Osteocyte (in vitro differentiated cells): ENCODE data around the gene BCL3. TPM values are rescaled to one million over a fixed set of nuclear protein-coding genes. Genes with fewer than 3 reads are reported as not detected.

ENCODE experiments used
- DNase-seq: peaks from one replicate; pipeline ENCODE4 v3.0.0; 2021; ENCODE audit warnings: mixed read lengths; ENCODE audit not compliant: unreplicated experiment; ENCODE audit errors: extremely low spot score
- H3K27ac Mint-ChIP-seq: one replicate; pipeline ENCODE4 v1.8.0; 2021; ENCODE audit warnings: mild to moderate bottlenecking, mixed read lengths; ENCODE audit not compliant: unreplicated experiment
- H3K27me3 Mint-ChIP-seq: one replicate; pipeline ENCODE4 v1.8.0; 2021; ENCODE audit warnings: mixed read lengths; ENCODE audit not compliant: unreplicated experiment
- H3K36me3 Mint-ChIP-seq: one replicate; pipeline ENCODE4 v1.8.0; 2021; ENCODE audit warnings: mixed read lengths; ENCODE audit not compliant: unreplicated experiment
- H3K4me1 Mint-ChIP-seq: one replicate; pipeline ENCODE4 v1.8.0; 2021; ENCODE audit warnings: mixed read lengths; ENCODE audit not compliant: unreplicated experiment
- H3K4me3 Mint-ChIP-seq: one replicate; pipeline ENCODE4 v1.8.0; 2021; ENCODE audit warnings: mild to moderate bottlenecking, moderate library complexity, mixed read lengths; ENCODE audit not compliant: unreplicated experiment
- H3K9me3 Mint-ChIP-seq: one replicate; pipeline ENCODE4 v1.8.0; 2021; ENCODE audit warnings: mixed read lengths; ENCODE audit not compliant: unreplicated experiment
- CTCF ChIP-seq: fragments of 200-600 bp; sonication (generic); IDR thresholded peaks from 2 replicates; pipeline ENCODE4 v1.5.0; 2021; ENCODE audit warnings: antibody characterized with exemption, mild to moderate bottlenecking, moderate library complexity
- total RNA-seq: library from RNA; stranded (reverse); gene quantifications from 2 replicates; pipeline ENCODE4 v1.2.1, GENCODE V29; 2021

BCL3 gene
- total RNA-seq, 1 donor from 2014 or later, result 15.3 TPM

DNA sequence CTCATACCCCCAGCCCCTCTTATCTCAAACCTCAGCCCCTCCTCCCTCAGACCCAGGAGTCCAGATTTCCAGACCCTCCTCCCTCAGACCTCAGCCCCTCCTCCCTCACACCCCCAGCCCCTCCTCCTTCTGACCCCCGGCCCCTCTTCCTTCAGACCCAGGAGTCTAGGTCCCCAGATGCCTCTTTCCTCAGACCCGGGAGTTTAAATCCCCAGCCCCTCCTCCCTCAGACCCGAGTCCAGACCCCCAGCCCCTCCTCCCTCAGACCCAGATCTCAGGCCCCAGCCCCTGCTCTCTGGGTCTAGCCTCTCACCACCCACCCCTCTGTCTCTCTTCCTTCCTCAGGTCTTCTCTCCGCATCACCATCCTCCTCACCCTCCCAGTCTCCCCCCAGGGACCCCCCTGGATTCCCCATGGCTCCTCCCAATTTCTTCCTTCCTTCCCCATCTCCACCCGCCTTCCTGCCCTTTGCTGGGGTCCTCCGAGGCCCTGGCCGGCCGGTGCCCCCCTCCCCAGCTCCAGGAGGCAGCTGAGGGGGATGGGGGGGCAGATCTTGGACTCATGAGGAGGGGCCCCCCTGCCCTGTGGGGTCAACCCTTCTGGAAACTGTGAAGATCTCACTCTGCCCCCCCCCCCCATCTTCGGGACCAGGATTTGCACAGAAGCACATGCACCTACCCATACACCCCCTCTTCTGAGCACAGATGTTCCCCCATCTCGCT, 10.7 kb downstream of the BCL3 start:
- no peaks in the 10 kb centered on the region for H3K27me3 Mint-ChIP-seq
- no peak overlapping the region for H3K4me3 Mint-ChIP-seq
- H3K9me3 Mint-ChIP-seq, result no peaks in the 10 kb centered on the region
- H3K27ac Mint-ChIP-seq, result no peak overlapping the region
- peaks cover 44% of the 10 kb centered on the region for H3K4me1 Mint-ChIP-seq
- peaks cover 7% of the 10 kb centered on the region for H3K36me3 Mint-ChIP-seq
- DNase-seq, result no peak
- no peak for TF ChIP-seq CTCF

DNA sequence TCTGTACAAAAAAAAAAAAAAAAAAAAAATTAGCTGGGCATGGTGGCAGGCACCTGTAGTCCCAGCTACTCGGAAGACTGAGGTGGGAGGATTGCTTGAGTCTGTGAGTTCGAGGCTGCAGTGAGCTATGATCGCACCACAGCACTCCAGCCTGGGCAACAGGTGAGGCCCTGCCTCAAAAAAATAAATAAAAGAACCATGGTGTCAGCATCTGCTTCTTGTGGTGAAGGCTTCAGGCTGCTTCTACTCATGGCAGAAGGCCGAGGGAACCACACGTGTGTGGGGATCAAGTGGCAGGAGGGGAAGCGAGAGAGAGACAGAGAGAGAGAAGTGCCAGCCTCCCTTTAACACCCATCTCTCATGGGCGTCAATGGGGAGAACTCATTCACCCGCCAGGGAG, 13.5 kb downstream of the BCL3 start:
- Mint-ChIP-seq H3K9me3 (no peaks in the 10 kb centered on the region), H3K27me3 (no peaks in the 10 kb centered on the region), H3K27ac (no peak overlapping the region), H3K4me3 (no peak overlapping the region), H3K4me1 (peaks cover 20% of the 10 kb centered on the region), H3K36me3 (peaks cover 7% of the 10 kb centered on the region)
- DNase-seq, result no peak
- TF ChIP-seq CTCF, result no peak

DNA sequence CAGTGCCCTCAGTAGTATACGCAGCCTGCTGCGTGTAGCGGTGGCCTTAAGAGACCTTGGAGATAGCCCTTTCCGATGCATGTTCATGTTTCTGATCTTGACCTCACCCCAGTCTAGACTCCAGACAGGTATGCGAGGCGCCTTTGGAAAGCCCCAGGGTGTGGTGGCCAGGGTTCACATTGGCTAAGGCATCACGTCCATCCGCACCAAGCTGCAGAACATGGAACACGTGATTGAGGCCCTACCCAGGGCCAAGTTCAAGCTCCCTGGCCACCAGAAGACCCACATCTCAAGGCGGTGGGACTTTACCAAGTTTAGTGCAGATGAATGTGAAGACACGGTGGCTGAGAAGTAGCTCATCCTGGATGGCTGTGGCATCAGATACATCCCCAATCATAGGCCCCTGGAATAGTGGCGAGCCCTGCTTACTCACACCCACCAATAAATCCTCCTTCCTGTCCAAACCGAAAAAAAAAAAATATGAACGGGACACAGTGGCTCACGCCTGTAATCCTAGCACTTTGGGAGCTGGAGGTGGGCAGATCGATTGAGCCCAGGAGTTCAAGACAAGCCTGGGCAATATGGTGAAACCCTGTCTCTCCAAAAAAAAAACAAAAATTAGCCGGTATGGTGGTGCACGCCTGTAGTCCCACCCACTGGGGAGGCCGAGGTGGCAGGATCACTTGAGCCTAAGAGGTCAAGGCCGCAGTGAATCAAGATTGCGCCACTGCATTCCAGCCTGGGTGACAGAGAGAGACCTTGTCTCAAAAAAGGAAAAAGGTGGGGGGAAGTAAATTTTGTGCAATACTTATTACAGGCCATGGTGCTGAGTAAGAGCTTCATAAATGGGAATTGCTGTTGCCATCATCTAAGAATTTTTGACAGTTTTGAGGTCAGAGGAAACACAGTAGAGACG, 16.8 kb downstream of the BCL3 start:
- H3K27ac Mint-ChIP-seq, result no peak overlapping the region
- H3K4me3 Mint-ChIP-seq, result no peak overlapping the region
- H3K9me3 Mint-ChIP-seq, result no peaks in the 10 kb centered on the region
- peaks cover 3% of the 10 kb centered on the region for H3K4me1 Mint-ChIP-seq
- DNase-seq, result no peak
- H3K36me3 Mint-ChIP-seq, result peaks cover 1% of the 10 kb centered on the region
- no peak for TF ChIP-seq CTCF
- no peaks in the 10 kb centered on the region for H3K27me3 Mint-ChIP-seq

- DNase-seq, result no peak
- H3K27me3 Mint-ChIP-seq, result no peaks in the 10 kb centered on the region
- H3K36me3 Mint-ChIP-seq, result peaks cover 1% of the 10 kb centered on the region
- no peak for TF ChIP-seq CTCF
- peaks cover 9% of the 10 kb centered on the region for H3K4me1 Mint-ChIP-seq
- no peak overlapping the region for H3K27ac Mint-ChIP-seq
- no peak overlapping the region for H3K4me3 Mint-ChIP-seq
- H3K9me3 Mint-ChIP-seq, result no peaks in the 10 kb centered on the region
These were observed 17.4 kb downstream of the BCL3 start for GRCh38 chr19:44765949-44766335.
